HEK293T (cell line): ENCODE data around the gene HAX1.

Experiments used
- CTBP1 ChIP-seq: fragments of 450-650 bp; IDR thresholded peaks from 2 replicates; pipeline ENCODE4 v1.6.1; 2016; ENCODE audit warnings: borderline replicate concordance
- FOXK2 ChIP-seq: fragments of 450-650 bp; IDR thresholded peaks from 2 replicates; pipeline ENCODE4 v1.6.1; 2016; ENCODE audit warnings: mild to moderate bottlenecking
- FOXM1 ChIP-seq: fragments of 450-650 bp; IDR thresholded peaks from 2 replicates; pipeline ENCODE4 v1.6.1; 2017; ENCODE audit warnings: mild to moderate bottlenecking, borderline replicate concordance
- HDGF ChIP-seq: fragments of 450-650 bp; IDR thresholded peaks from 2 replicates; pipeline ENCODE4 v1.6.1; 2017; ENCODE audit warnings: antibody characterized with exemption, borderline replicate concordance
- L3MBTL2 ChIP-seq: fragments of 450-650 bp; conservative IDR thresholded peaks from 2 replicates; pipeline ENCODE4 v1.6.1; 2016; ENCODE audit warnings: mild to moderate bottlenecking
- NFRKB ChIP-seq: fragments of 450-650 bp; IDR thresholded peaks from 2 replicates; pipeline ENCODE4 v1.6.1; 2016; ENCODE audit warnings: mild to moderate bottlenecking, moderate library complexity
- PKNOX1 ChIP-seq: fragments of 450-650 bp; IDR thresholded peaks from 2 replicates; pipeline ENCODE4 v1.6.1; 2016
- SP1 ChIP-seq: fragments of 450-650 bp; IDR thresholded peaks from 2 replicates; pipeline ENCODE4 v1.6.1; 2017
- SUZ12 ChIP-seq: fragments of 450-650 bp; IDR thresholded peaks from 2 replicates; pipeline ENCODE4 v1.6.1; 2016; ENCODE audit warnings: mild to moderate bottlenecking

GRCh38 chr1:154240294-154240833, 32.1 kb upstream of the HAX1 start:
- TF ChIP-seq NFRKB (no peak), FOXM1 (no peak), SUZ12 (no peak), CTBP1 (no peak), SP1 (no peak), PKNOX1 (no peak), L3MBTL2 (no peak), FOXK2 (no peak), HDGF (no peak)
